Measurements from ENCODE around the gene MCM3AP.
A peak's percentile ranks its signal among the peaks of the same experiment; 100 is the strongest.
"Not testable (repeated sequence)": the region's sequence is repeated elsewhere in the genome, so short reads cannot be mapped to it uniquely, and the experiment has no call there.

The MCM3AP gene

DNA sequence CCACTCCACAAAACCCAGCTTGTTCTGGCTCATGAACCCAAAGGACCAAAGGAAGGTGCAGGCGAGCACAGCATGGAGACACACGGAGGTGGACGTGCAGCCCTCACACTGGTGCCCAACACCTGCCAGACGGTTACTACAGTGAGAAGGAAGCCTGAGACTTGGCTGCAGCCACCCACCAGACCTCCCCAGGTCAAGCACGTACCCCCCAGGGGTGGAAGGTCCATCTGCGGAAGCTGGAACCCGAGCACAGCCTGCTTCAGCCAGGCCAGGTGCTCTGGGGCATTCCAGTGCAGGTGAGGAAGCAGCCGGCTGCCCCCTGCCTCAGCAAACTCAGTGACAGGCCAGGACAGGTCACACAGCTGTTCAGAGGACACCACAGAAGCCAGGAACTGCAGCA, 40.8 kb downstream of the MCM3AP start:
- no peak overlapping the region for H3K4me3 Mint-ChIP-seq
- H3K27ac Mint-ChIP-seq, result no peak overlapping the region
- no peaks in the 10 kb centered on the region for H3K27me3 Mint-ChIP-seq
- H3K4me1 Mint-ChIP-seq, result peaks cover 3% of the 10 kb centered on the region
- H3K9me3 Mint-ChIP-seq, result no peaks in the 10 kb centered on the region
- H3K36me3 Mint-ChIP-seq, result peaks cover 20% of the 10 kb centered on the region

DNA sequence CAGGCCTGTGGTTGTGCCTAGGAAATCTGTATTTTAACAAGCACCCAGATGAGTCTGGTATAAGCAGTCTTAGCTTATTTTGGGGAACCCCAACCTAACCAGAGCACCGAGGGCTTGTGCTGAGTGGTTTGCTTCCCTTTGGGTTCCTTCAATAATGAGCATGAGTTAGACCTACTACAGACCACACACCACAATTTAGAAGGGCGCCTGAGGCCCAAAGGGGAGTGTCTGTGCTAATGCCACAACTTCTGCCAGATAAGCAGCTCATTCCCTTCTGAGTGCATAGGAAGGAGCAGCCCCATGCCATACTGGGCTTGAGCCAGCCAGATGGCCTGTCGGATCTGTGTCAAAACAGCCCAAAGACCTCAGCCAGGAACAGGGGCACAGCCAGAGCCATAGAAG, 41.5 kb downstream of the MCM3AP start:
- Mint-ChIP-seq H3K27ac (no peak overlapping the region), H3K4me3 (no peak overlapping the region), H3K27me3 (no peaks in the 10 kb centered on the region), H3K4me1 (no peaks in the 10 kb centered on the region), H3K9me3 (no peaks in the 10 kb centered on the region), H3K36me3 (peaks cover 24% of the 10 kb centered on the region)

DNA sequence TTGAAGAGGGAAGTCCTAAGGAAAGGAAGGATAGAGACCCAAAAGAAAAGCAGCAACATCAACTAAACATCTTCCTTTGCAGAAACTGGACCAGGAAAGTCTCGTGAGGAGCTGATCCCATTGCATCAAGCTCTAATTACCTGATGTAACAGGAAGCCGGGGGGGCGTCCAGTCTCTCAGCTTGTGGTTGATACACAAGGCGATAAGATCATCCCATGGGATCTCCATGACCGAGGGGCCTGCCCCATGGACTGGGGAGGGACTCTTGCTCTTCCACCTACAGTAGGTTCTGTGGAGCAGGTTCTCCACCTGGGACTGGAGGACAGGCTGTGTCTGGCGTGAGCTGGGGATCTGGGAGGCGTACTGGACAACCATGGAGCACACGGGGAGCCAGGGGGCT, 42.1 kb downstream of the MCM3AP start:
- Mint-ChIP-seq H3K27me3 (no peaks in the 10 kb centered on the region), H3K4me1 (no peaks in the 10 kb centered on the region), H3K27ac (peak overlapping the region; percentile 4), H3K36me3 (peaks cover 25% of the 10 kb centered on the region), H3K4me3 (no peak overlapping the region), H3K9me3 (no peaks in the 10 kb centered on the region)

DNA sequence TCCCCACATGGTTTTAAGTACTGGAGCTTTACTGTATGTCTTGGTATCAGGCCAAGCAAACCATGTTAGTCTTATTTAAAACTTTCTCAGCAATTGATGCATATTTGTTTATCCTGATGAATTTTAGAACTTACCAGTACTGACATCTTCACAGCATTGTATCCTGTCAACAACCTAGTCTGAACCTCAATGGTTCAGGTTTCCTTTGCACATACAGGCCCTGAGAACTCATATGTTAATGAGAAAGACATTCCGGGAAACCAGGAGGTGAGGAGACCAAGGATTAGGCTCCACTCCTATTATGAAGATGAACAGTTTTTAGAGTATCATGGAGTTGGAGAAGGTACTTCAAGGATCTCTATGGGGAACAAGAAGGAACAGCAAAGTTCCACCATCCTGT, 43.8 kb downstream of the MCM3AP start:
- H3K27ac Mint-ChIP-seq, H3K27me3 Mint-ChIP-seq, H3K9me3 Mint-ChIP-seq, H3K4me3 Mint-ChIP-seq, H3K4me1 Mint-ChIP-seq: not testable (repeated sequence)
- peaks cover 20% of the 10 kb centered on the region for H3K36me3 Mint-ChIP-seq

DNA sequence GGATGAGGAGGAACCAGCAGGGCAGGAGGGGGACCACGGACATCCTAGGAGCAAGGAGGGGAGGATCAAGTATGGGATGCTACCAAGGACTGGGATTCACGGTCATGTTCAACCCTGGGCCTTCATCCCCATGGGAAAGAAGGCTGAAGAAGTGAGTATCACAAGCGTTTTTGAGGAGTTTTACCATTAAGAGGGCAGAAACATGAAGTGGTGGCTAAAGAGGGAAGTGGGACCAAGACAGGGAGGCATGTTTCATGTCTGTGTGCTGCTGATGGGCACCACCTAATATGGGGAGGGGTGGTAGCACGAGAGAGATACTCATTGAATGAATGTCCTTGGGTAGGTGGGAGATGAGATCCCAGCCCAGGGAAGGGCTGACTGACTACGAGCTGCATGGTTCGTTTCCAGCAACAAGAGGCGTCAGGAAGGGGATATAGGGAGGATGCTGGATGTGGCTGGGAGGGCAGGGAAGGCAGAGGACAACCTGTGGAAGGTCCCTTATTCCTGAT, 45.5 kb downstream of the MCM3AP start:
- H3K4me1 Mint-ChIP-seq, result no peaks in the 10 kb centered on the region
- no peaks in the 10 kb centered on the region for H3K9me3 Mint-ChIP-seq
- no peak overlapping the region for H3K27ac Mint-ChIP-seq
- H3K4me3 Mint-ChIP-seq, result no peak overlapping the region
- no peaks in the 10 kb centered on the region for H3K27me3 Mint-ChIP-seq
- peaks cover 15% of the 10 kb centered on the region for H3K36me3 Mint-ChIP-seq

DNA sequence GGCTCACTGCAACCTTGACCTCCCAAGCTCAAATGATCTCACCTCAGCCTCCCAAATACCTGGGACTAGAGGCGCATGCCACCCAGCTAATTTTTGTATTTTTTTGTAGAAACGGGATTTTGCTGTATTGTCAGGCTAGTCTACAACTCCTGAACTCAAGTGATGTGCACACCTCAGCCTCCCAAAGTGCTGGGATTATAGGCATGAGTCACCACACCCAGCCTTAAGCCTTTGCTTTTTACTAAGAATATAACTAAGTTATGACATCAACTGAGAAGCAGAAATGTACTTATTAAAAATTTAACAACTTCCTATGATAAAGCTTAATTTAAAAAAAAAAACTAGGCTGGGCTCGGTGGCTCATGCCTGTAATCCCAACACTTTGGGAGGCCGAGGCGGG, 47.9 kb downstream of the MCM3AP start:
- peaks cover 25% of the 10 kb centered on the region for H3K36me3 Mint-ChIP-seq
- H3K27me3 Mint-ChIP-seq, result no peaks in the 10 kb centered on the region
- H3K4me3 Mint-ChIP-seq, result no peak overlapping the region
- H3K27ac Mint-ChIP-seq, result no peak overlapping the region
- no peaks in the 10 kb centered on the region for H3K9me3 Mint-ChIP-seq
- H3K4me1 Mint-ChIP-seq, result peaks cover 13% of the 10 kb centered on the region

DNA sequence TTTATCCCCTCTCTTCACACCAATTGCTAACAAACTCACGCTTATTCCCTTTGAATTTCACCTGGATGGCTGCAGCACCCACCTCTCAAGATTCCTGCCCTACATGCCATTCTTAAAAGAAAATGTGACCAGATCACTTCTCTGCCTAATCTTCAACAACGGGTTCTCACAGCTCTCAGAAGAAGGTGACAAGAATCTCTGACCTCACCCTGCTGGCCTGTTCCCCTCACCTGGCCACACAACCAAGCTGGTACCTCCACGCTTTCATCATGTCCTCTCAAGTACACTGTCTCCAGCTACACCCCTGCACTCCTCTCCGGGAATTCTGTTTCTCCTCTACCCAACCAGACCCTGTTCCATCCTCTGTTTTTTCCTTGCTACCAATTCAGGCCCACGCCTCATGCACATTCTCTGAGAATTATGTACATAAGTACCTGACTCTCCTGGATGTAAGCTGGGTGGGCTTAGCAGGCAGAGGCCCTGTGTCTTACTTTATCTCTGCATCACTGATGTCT, 50.9 kb downstream of the MCM3AP start:
- Mint-ChIP-seq H3K4me3 (no peak overlapping the region), H3K36me3 (peaks cover 26% of the 10 kb centered on the region), H3K9me3 (peaks cover 3% of the 10 kb centered on the region)

DNA sequence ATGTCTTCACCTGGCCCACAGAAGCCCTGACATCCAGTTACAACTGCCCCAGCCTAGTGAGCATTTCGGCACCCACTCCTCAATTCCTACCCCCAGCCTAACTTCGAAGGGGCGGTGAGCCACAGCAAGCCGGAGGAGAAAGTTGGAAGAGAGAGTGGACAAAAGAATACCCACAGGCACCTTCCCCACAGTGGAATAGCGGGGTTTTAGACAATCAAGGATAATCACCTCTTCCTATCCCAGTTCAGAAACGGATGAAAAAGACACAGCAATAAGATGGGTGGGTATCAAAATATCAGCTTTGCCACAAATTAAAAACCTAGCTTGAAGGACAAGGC, 55.5 kb downstream of the MCM3AP start:
- peaks cover 21% of the 10 kb centered on the region for H3K36me3 Mint-ChIP-seq
- peak overlapping the region; percentile 86 for H3K4me3 Mint-ChIP-seq
- H3K27me3 Mint-ChIP-seq, result no peaks in the 10 kb centered on the region
- H3K9me3 Mint-ChIP-seq, result peaks cover 3% of the 10 kb centered on the region
- H3K4me1 Mint-ChIP-seq, result peaks cover 58% of the 10 kb centered on the region
- peak overlapping the region; percentile 92 for H3K27ac Mint-ChIP-seq

More for the DNA sequence above, 50.9 kb downstream of the MCM3AP start:
- Mint-ChIP-seq H3K27ac (no peak overlapping the region), H3K27me3 (no peaks in the 10 kb centered on the region), H3K4me1 (peaks cover 33% of the 10 kb centered on the region)

DNA sequence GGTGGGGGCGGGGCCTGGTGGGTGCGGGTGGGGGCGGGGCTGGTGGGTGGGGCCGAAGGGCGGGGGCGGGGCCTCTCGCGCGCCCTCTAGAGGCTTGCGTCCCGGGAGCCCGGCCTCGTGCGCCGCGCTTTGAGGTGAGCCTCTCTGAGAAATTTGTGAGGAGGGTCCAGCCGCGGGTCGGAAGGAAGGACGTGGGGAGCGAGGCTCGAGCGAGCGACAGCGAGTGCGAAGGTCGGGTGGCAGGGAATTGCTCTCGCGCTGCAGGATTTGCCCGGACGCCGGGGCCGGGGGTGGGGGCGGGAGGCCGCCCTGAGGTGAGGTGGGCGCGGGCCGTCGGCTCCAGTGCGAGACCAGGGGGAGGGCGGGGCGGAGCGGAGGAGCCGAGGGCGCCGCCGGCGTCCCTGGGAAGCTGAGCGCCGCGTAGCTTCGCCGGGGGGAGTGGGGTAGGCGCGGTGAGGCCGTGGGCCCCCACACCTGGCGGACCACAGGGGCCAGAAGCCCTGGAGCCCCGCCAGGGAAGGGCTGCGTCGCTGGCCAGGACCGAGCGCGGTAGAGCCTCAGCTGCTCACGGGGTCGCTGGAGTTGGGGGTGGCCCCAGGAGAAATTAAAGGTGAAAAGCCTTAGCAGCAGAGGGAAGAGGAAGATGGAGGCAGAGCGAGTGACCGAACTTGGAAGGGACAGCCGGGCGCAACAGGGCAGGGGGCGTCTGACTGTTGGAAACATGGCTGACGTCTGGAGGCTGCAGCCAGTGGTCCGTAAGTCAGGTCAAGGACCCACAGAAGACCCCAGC, 56.1 kb downstream of the MCM3AP start:
- H3K4me1 Mint-ChIP-seq, result peaks cover 53% of the 10 kb centered on the region
- peak overlapping the region; percentile 86 for H3K4me3 Mint-ChIP-seq
- peaks cover 15% of the 10 kb centered on the region for H3K36me3 Mint-ChIP-seq
- H3K27me3 Mint-ChIP-seq, result no peaks in the 10 kb centered on the region
- peaks cover 3% of the 10 kb centered on the region for H3K9me3 Mint-ChIP-seq
- H3K27ac Mint-ChIP-seq, result peak overlapping the region; percentile 96

DNA sequence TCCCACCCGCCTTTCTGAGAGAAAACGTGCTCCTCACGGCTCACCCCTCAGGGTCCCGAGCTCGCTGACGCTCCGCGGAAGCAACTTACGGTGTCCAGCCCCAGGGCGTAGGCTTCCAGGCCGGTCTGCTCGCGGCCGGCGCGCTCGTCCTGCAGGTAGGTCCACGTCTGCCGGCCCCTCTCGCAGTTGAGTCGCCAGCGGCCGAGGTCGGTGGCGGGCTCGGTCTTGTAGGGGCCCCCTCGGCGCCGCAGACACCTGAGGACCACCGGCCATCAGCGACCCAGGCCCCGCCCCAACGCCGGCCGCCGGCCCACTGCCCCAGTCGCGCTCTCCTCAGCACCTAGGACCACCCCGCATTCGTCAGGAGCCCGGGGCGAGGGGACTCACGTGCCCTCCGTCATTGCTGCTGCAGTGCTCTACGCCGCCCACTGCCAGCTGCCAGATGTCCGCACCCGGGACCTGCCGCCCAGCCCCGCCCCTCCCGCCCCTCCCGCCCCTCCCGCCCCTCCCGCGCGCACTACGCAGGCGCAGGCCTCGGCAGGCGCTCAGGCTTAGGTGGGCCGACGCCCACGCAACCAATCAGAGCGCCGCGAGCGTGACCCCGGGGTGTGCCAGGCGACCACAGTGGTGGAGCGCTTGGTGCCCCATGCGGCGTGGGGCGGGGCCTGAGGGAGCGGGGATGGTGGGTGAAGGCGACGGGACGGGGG, 56.9 kb downstream of the MCM3AP start, which contains the start of gene LSS:
Gene LSS (minus strand): TSS at position 430 of the 707 bp plus-strand sequence. CDS start 29 bp downstream, at position 401.
- Mint-ChIP-seq H3K27me3 (no peaks in the 10 kb centered on the region), H3K4me3 (peak within 1 kb of the TSS; percentile 86), H3K4me1 (peaks cover 45% of the 10 kb centered on the region), H3K36me3 (peaks cover 8% of the 10 kb centered on the region), H3K9me3 (peaks cover 3% of the 10 kb centered on the region), H3K27ac (peak within 1 kb of the TSS; percentile 96)

DNA sequence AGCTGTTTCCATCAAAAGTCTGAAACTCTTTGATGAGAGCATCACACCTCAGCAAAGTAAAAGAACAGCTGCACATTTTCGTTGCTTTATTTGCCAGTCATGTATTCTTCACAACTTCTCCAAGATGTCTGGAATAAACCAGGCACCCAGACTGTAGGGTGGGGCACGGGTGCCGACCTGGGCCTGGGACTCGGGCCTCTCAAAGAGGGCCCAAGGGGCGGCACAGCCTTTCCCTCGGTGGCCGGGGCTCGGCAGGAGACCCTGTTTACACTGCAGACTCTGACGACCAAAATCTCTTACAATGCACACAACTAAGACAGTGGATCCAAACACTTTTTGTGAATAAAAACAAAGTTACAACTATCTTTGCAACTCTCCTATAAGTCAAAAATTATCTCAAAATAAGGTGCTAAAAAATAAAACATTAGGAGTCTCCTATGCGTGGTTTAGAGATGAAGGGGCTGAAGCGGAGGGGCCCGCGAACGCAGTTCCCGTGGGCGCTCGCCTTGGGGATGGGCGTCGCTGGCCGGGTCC, 57.5 kb downstream of the MCM3AP start:
- peaks cover 45% of the 10 kb centered on the region for H3K4me1 Mint-ChIP-seq

DNA sequence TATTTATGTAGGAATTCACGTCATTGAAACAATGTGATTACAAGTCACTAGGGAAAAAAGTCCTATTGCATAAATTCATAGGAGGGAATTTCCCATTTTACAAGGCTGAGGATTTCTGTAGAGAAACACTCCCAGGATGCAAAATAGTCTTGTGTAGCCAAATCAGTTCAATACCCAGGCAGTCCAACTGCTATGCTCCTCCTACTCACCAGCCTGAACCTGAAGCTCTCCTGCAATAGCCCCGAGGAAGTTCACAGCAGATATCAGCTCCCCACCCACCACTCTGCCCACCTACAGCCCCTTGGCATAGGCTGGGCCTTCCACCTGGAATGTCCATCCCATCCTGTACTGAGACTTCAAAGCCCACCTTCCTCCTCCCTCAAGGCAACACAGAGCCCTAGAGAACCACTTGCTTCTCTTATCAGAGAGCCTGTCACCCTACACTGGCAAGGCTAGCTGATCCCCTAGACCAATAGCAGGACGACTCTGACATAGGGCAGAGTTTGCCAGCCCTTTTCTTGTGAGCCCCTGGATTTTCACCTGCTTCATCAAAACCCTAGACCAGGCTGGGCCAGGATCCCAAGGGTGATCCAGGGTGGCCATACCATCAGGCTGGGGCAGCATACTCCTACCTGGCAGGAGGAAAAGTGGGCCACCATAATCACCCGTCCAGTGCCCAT, 58.4 kb downstream of the MCM3AP start:
- H3K27ac Mint-ChIP-seq, result no peak overlapping the region
- H3K36me3 Mint-ChIP-seq, result peaks cover 7% of the 10 kb centered on the region
- peak overlapping the region; percentile 82 for H3K4me3 Mint-ChIP-seq
- H3K27me3 Mint-ChIP-seq, result no peaks in the 10 kb centered on the region
- H3K9me3 Mint-ChIP-seq, result peaks cover 3% of the 10 kb centered on the region
- H3K4me1 Mint-ChIP-seq, result peaks cover 45% of the 10 kb centered on the region

More for the DNA sequence above, 57.5 kb downstream of the MCM3AP start:
- peak overlapping the region; percentile 82 for H3K4me3 Mint-ChIP-seq
- H3K27ac Mint-ChIP-seq, result peak overlapping the region; percentile 59
- H3K9me3 Mint-ChIP-seq, result peaks cover 3% of the 10 kb centered on the region
- peaks cover 8% of the 10 kb centered on the region for H3K36me3 Mint-ChIP-seq
- no peaks in the 10 kb centered on the region for H3K27me3 Mint-ChIP-seq

DNA sequence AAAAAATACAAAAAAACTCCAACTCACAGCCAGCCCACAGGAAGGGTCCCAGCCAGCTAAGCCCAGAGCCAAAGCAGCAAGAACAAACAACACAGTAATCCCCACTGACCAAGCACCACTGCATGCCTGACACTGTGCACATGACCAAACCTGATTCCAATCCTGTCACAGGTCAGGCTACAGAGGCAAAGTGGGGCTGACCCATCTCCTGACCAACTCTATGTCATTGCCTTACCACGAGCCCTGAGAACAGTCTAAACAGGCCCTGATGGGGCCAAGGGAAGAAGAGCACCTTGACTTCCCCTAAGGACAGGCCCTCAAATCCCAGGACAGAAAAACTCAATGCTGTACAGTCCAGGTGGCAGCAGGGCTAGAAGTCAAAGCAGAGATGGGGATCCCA, 59.3 kb downstream of the MCM3AP start:
- Mint-ChIP-seq H3K4me3 (no peak overlapping the region), H3K4me1 (peaks cover 39% of the 10 kb centered on the region), H3K36me3 (peaks cover under 1% of the 10 kb centered on the region), H3K27me3 (no peaks in the 10 kb centered on the region), H3K27ac (no peak overlapping the region), H3K9me3 (no peaks in the 10 kb centered on the region)

DNA sequence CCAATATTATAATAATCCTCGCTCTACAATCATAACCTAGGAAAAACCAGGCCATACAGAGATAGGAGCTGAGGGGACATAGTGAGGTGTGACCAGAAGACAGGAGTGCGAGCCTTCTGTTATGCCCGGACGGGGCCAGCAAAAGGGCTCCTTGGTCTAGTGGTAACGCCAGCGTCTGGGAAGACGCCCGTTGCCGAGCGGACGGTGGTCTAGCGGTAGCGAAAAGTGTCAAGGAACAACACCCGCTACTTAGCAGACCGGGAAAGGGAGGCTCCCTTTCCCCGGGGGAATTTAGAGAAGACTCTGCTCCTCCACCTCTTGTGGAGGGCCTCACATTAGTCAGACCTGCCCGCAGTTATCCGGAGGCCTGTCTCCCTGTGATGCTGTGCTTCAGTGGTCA, 61.8 kb downstream of the MCM3AP start:
- not testable (repeated sequence) for H3K9me3 Mint-ChIP-seq, H3K27me3 Mint-ChIP-seq, H3K36me3 Mint-ChIP-seq, H3K4me3 Mint-ChIP-seq, H3K27ac Mint-ChIP-seq
- peaks cover 19% of the 10 kb centered on the region for H3K4me1 Mint-ChIP-seq

DNA sequence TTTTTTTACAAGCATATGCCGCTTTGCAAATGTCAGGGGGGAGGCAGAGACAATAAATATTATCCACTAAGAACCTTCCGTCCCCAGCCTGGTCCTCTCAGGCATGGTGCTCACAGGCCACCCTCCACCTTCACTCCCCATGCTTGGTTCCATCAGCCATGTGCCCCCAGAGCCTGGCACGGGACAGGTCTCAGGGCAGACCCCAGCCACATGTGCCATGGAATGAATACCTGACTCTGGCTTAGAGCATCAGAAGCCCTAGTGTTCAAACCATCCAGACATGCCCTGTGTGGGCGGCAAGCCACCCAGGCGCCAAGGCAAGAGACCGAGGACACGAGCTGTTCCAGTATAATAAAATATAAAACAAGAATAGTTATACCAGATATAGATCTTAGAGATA, 62.2 kb downstream of the MCM3AP start:
- Mint-ChIP-seq H3K27ac (no peak overlapping the region), H3K27me3 (no peaks in the 10 kb centered on the region), H3K36me3 (peaks cover 3% of the 10 kb centered on the region), H3K9me3 (no peaks in the 10 kb centered on the region), H3K4me1 (peaks cover 19% of the 10 kb centered on the region), H3K4me3 (no peak overlapping the region)

All from activated naive CD4-positive, alpha-beta T cell treated with anti-CD3 and anti-CD28 coated beads, Interleukin-2, amount 50 U/mL, for 24 hours (primary cell).